GM18867 (cell line): ENCODE measurements around the gene MRPS26.
"Not testable (repeated sequence)": the region's sequence is repeated elsewhere in the genome, so short reads cannot be mapped to it uniquely, and the experiment has no call there.

ENCODE experiments used
- ATAC-seq: cut with Tn5 transposase; IDR thresholded peaks from one replicate; pipeline ENCODE4 v1.9.1; 2021; ENCODE audit warnings: mild to moderate bottlenecking, moderate library complexity; ENCODE audit not compliant: unreplicated experiment

MRPS26 gene

GRCh38 chr20:3045816-3046676 is at the start of gene MRPS26:
MRPS26 (plus strand) TSS chr20:3046052; CDS start chr20:3046069, 17 bp downstream.
- peak; percentile 89 for ATAC-seq

- no peak for ATAC-seq
Observed at GRCh38 chr20:2998728-2999127, 47.1 kb upstream of the MRPS26 start.

DNA sequence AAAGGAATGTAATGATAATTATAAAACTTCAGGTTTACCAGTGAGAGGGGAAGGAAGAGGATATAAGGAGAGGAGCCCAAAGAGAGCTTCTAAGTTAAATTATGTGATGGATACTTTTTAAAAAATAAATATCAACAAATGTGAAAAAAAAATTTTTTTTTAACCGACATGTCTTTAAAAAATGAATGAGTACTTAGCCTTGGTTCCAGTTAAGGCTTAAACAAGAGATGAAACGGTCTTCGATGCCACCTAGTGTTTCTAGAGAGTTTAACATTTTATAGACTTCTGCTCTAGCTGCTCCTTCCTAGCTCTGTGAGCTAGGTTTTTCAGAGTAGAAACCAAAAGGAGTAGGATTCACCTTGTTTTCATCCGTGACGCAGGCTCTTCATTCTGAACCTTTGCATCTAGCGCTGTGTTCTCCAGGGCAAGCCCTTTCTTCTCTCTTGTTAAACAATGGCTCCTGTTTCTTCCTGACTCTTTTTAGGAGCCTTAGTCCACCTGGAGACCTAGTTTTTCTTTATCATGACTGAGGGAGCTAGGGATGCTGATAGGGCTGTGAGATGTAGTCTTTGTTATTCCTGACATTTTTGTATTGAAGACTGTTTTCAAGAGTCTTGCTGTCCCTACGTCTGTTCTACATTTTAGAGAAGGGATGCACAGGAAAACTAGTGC is 44.9 kb upstream of the MRPS26 start:
- ATAC-seq, result no peak

DNA sequence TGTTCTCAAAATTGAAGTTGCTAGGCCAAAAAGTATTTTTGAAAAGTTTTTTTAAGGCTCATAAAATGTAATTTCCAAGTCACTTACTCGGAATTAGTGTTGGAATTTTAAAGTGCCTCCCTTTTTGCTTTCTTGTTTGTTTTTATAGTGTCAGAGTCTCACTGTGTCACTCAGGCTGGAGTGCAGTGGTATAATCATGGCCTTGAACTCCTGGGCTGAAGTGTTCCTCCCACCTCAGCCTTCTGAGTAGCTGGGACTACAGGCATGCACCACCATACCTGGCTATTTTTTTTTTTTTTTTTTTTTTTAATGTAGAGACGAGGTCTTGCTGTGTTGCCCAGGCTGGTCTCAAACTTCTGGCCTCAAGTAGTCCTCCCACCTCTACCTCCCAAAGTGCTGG is 42.4 kb upstream of the MRPS26 start:
- ATAC-seq, result no peak

DNA sequence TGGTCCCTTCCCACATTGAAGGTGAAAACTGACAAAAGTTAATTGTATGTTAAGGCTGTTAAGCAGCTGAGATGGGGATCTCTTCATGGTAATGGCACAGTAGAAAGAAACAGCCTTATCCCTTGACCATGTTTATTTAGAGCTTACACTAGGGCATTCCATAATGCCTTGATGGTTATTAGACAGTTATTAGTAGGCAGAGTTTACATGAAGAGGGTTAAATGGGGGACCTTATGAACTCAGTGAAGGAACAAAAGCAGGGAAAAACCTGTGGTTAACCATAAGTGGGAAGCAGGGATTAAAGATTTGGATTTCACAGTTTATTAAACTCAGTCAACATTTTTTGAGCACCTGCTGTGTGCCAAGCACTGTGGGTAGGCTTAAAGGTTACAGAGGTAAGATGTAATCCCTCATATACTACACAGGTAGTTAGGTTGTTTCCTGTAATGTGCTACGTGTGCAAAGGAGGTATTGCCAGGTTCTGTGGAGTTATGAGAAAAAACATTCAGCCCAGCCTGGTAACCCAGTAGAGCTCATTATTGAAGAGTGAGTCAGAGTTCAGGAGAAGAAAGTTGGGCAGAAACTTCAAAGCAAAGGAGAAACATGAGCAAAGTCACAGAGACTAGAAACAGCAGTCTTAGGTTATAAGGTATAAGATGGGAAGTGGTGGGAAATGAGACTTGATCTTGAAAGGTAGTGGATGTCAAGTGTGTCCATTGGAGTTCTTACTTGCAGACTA is 34.7 kb upstream of the MRPS26 start:
- ATAC-seq, result no peak

GRCh38 chr20:3011752-3012151 is 34.1 kb upstream of the MRPS26 start:
- ATAC-seq, result no peak

DNA sequence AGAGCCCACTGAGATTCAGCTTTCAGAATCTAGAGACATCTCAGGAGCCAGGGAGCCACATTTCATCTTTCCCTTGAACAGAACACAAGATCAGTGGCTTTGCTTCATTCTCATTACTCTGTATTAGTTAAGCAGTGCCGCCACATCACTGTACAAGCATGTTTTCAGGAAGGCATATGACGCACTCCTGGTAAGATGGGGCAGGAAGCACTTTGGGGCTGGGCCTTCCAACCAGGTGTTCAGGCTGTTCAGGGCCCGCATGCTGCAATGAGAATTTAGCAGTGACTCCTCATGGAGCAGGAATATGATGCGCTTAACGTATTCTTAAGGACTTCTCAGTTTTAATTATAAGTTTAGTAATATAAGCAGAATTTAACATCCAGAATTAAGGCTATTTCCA is 32.1 kb upstream of the MRPS26 start:
- ATAC-seq, result no peak

GRCh38 chr20:3014179-3014578 is 31.7 kb upstream of the MRPS26 start:
- ATAC-seq, result no peak

GRCh38 chr20:3014662-3015061 is 31.2 kb upstream of the MRPS26 start:
- ATAC-seq, result no peak

DNA sequence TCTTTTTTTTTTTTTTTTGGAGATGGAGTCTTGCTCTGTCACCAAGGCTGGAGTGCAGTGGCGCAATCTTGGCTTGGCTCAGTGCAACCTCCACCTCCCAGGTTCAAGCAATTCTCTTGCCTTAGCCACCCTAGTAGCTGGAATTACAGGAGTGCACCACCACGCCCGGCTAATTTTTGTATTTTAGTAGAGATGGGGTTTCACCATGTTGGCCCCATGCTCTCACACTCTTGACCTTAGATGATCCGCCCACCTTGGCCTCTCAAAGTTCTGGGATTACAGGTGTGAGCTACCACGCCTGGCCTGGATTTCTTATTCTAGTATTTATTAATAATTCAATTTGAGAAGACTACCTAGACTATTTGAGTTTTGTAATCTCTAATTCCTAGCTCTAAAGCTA is 30.6 kb upstream of the MRPS26 start:
- not testable (repeated sequence) for ATAC-seq

DNA sequence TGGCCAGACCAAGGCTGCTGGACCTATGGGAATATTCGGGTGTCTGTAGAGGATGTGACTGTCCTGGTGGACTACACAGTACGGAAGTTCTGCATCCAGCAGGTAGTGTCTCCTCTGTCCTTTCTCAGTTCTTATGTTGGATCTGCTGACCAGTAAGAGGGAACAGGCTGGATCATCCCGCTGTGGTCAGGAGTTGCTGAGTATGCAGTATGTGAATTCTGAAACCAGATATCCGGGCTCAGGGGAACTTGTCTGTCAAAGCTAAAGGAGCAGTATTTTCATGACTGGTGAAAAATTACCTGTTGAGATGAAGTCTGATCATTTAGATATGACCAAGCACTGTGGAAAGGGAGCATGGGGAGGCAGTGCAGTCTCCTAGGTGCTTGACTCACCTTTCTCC is 24.5 kb upstream of the MRPS26 start:
- no peak for ATAC-seq

- no peak for ATAC-seq
Observed at GRCh38 chr20:3021777-3022176, 24.1 kb upstream of the MRPS26 start.

DNA sequence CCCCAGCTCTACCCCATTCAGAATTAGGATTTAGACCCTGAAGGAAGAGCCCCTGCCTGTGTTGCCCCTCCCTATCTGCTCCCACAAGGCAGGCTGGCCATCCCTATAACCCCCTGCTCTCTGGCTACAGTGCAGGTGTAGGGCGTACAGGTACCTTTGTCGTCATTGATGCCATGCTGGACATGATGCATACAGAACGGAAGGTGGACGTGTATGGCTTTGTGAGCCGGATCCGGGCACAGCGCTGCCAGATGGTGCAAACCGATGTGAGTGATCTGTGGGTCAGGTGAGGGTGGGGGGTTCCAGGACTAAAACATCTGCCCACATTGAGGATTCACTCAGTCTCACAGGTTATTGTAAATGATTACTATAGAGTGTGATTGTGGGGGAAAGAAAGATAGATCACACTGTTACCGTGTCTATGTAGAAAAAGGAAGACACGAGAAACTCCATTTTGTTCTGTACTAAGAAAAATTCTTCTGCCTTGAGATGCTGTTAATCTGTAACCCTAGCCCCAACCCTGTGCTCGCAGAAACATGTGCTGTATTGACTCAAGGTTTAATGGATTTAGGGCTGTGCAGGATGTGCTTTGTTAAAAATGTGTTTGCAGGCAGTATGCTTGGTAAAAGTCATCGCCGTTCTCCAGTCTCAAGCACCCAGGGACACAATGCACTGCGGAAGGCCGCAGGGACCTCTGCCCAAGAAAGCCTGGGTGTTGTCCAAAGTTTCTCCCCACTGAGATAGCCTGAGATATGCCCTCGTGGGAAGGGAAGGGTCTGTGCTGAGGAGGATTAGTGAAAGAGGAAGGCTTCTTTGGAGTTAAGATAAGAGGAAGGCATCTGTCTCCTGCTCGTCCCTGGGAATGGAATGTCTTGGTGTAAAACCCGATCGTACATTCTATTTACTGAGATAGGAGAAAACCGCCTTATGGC is 23.0 kb upstream of the MRPS26 start:
- not testable (repeated sequence) for ATAC-seq

GRCh38 chr20:3027987-3028386 is 17.9 kb upstream of the MRPS26 start:
- ATAC-seq, result no peak

GRCh38 chr20:3031524-3032147 is 14.2 kb upstream of the MRPS26 start:
- ATAC-seq, result no peak

GRCh38 chr20:3032624-3033023 is 13.2 kb upstream of the MRPS26 start:
- ATAC-seq, result no peak

GRCh38 chr20:3037654-3038053 is 8.2 kb upstream of the MRPS26 start:
- ATAC-seq, result no peak

GRCh38 chr20:3038454-3038853 is 7.4 kb upstream of the MRPS26 start:
- no peak for ATAC-seq

DNA sequence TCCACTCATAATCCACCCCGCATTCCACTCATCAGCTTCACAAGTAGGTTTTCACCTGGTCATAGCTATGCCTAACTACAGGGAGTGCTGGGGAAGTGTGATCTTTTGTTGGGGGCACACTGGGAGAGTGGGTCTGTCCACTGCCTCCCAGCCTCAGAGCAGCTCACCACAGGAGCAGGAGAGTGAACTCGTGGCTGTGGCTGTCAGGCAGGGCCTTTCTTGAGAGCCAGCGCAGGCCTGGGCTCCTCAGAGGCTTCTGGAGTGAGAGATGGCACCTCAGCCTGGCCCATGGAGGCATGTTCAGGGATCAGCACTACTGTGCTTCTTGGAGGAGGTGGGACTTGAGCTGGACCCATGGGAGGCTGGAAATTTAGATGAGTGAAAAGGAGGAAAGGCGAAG is 6.4 kb upstream of the MRPS26 start:
- no peak for ATAC-seq

DNA sequence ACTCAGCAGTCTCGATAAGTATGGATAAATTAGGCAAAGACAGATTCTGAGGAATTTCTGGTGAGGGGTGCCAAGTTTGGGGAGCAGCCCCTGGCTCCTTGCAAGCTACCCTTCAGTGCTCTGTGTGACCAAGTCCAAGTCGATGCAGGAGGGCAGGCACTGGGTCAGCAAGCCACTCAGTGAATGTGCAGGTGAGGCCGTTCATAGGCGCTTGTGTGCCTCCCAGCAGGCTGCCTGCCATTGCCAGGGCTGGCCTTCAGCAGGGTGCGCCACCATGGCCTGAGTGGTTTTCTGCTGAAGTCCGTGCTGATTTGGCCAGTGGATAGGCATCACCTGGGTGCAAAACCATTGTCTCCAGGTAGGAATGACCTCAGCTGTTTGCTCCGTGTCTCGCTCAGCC is 5.8 kb upstream of the MRPS26 start:
- no peak for ATAC-seq
